C1 segment of cervical spinal cord (tissue), 14 donors: ENCODE results near the gene MGAT4B.
"Not testable (repeated sequence)": the region's sequence is repeated elsewhere in the genome, so short reads cannot be mapped to it uniquely, and the experiment has no call there.

Source experiments
- DNase-seq, 14 donors: peaks; one replicate each; lab custom pipeline; 2025; lab: John Stamatoyannopoulos, UW

MGAT4B gene

GRCh38 chr5:179795049-179795862 lies 11.4 kb downstream of the MGAT4B start:
- peak in 3 of 14 donors; percentile 26 to 43 (median 40) for DNase-seq

- peak in 1 of 14 donors; percentile 40 for DNase-seq
Observed at GRCh38 chr5:179794575-179794974, 12.1 kb downstream of the MGAT4B start.

DNA sequence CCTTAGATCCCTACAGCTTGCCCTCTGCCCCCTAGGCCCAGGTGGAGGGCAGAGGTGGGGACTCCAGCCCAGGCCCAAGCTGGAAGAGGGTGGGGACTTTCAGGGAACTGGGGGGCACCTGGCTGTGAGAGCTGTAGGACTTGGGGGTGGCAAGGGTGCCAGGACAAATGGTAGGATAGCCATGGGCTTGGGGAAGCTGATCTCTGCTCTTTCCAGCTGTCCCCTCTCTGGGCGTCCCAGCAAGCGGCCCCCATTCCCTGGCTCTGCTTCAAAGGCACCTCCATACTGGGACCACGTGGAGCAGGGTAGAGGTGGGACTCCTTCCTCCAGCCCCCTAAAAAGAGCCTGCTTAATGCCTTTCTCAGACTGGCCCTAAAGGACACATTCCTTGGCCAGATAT lies 12.5 kb downstream of the MGAT4B start:
- DNase-seq, result no peak

DNA sequence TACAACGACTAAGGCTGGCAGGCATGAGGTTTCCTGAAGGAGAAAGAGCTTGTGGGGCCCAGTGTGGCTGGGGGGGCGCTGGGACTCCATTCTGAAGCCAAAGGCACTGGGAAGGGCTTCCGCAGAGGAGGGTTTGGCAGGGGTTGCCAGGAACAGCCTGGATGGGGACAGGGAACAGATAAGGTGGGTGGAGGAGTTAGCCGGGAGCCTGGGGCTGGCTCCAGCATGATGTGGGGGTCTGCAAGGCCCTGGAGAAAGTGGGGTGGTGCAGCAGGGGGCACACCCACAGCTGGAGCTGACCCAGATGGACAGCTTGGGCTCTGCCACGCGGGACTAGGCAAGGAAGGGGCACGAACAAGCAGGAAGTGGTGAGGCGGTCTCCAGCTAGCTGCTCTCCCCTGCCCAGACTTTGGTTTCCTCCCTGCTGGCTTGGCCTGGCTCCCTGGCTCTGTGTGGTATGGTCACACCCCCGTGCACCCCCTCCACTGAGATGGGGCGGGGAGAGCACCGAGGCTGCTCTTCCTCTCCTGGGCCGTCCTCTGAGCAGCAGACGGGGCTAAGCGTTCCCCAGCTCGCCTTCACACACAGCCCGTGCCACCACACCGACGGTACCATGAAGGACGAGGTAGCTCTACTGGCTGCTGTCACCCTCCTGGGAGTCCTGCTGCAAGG lies 13.1 kb downstream of the MGAT4B start, which contains the start of gene LTC4S:
TSS of gene LTC4S (plus strand) at position 519 of the 672 bp plus-strand sequence. CDS start at position 614, 95 bp downstream.
- peak in 11 of 14 donors; percentile 6 to 75 (median 53) for DNase-seq

DNA sequence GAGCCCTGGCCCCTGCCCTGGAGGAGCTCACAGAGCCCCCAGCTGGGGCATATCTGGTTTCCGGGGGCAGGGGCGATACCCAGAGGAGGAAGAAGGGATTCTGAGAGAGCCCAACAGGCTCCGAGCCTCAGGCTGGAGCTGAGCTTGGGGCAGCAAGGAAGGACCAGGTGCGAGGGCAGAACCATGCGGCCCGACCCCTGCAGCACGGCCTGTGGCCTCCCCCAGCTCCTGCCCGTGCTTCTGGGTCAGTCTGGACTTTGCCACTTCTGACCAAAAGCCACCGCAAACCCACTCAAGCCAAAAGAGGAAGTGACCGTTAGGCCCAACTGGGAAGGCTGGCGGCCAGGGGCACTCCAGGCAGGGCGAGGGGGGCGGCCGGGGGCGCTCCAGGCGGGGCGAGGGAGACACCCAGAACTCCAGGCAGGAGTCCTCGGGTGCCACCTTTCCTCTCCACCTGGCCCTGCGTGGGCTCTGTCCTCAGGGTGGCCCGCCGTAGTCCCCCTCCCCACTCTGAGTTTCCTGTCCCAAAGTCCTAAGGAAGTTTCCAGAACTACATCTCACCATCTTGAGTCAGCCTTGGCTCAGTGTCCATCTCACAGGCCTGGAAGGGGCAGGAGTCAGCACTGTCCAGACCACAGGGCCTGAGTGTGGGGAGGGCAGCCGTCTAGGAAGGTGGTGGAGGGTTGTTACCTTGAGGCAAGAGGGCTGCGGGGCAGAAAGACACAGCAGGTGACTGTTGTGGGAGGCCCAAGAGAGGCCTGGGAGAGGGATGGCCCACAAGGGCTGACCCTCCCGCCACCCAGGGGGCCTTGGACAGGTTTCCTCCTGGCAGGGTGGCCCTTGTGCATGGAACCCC lies 13.8 kb downstream of the MGAT4B start:
- DNase-seq, result peak in 6 of 14 donors; percentile 29 to 52 (median 46)

DNA sequence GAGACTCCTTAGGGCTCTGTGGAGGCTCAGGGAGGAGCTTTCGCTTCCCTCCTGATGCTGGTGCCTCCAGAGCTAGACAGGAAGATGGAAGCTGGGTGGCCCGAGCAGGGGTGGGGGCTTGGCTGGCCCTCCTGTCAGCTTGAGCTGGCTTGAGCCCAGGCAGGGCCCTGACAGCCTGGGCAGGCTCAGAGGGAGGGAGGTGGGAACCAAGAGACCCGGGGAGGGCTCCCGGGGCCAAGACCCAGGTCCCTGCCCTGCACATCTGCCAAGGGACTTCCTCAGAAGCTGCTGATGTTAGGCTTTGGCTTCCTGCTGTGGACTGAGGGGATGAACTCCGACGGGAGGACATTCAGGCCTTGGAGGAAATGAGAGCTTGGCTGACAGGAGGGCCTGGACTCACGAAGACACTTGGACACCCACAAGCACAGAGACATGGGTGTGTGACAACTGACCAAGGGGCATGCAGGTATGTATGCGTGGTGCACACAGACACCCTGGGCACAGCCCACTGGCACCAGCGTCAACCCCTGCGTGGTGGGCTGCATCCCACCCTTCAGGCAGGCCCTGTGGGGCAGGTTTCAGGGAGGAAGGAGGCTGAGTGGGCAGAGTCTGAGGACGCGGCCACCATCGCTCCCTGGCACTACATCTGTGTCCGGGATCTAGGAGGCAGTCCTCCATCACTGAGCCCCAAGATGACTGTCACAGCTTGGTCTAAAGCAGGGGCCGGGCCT lies 14.6 kb downstream of the MGAT4B start:
- peak in 6 of 14 donors; percentile 9 to 31 (median 22) for DNase-seq

GRCh38 chr5:179789278-179789677 lies 17.4 kb downstream of the MGAT4B start:
- DNase-seq, result not testable (repeated sequence)

DNA sequence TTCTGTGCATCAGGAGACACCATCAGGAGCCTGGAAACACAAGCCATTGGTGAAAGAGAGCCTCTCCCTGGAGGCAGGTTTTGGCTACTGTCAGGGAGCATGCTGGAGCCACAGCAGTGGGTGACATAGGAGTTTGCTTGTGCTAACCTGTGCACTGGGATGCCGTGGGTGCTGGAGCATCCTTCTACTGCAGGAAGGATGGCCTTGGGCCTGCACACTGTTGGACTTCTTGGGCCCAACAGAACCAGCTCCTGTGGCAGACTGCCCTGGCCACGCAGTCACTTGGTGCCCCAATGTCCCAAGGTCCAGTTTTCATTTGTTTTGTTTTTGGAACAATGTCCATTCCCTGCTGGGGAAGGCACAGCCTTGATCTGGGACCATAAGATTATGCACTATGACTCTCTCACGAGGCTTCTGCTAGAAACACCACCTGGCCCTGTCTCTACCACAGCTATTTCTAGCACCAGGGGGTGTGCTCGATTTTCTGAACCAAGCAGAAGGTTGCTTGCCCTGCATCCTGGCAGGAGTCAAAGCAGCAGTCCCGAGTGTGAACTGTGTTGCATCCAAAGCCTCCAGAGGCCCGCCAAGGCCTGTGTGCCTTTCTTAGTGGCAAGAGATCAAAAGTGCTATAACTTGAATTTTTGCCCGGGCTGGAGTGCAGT lies 18.3 kb downstream of the MGAT4B start:
- DNase-seq, result peak in 1 of 14 donors; percentile 58

DNA sequence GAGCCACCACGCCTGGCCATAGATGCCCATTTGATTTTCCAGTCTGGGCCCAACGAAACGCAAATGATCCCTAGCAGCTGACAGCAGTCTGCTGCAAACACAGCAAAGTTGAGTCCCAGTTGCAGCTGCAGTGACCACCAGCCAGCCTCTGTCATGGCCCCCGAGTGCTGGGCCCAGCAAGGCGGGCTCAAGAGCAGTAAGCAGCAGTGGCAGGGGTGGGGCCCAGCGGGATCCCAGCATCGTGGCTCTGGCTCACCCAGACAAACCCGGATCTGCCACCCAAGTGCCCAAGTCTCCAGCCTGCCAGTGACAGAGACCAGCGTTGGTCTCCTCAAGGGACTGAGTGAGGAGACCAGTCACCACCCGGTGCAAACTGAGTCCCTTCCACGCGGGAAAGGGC lies 19.8 kb downstream of the MGAT4B start:
- DNase-seq, result no peak

DNA sequence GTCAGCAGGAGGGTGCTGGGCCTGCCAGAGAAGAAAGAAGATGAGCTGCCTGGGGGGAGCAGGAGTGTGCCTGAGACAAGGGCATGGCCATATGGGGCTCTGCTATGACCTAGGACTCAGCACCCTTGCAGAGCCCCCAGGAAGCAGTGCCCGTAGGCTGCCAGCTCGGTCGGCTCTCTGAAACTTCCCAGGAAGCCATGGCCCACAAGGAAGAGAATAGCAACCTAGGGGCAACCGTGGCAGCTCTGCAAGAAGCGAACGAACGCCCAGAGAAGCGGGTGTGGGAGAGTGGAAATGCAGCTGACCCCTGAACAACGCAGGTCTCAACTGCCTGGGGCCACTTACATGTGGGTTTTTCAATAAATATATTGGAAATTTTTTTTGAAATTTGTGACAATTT lies 23.5 kb downstream of the MGAT4B start:
- no peak for DNase-seq

- no peak for DNase-seq
Observed at GRCh38 chr5:179781846-179782245, 24.8 kb downstream of the MGAT4B start.

GRCh38 chr5:179780362-179780761 lies 26.3 kb downstream of the MGAT4B start:
- DNase-seq, result no peak

GRCh38 chr5:179779826-179780225 lies 26.8 kb downstream of the MGAT4B start:
- DNase-seq, result no peak

DNA sequence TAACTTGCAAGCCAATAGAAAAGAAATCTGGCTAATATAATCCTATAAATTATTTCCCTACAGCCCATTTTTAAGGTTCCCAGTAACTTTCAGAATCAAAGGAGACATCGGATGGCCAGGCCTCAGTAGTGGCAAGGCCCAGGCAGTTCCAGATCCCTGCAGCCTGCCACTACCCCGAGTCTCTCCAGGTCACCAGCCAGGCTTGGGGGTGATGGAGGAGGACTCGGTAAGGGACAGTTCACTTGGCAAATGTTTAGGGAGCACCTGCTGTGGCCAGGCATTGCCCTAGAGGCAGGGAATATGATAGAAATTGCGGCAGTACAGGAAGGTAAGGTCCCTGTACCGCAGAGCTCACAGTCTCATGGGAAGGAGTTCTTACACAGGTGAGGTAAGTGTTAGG lies 28.1 kb downstream of the MGAT4B start:
- DNase-seq, result no peak

GRCh38 chr5:179777909-179778308 lies 28.8 kb downstream of the MGAT4B start:
- DNase-seq, result no peak

DNA sequence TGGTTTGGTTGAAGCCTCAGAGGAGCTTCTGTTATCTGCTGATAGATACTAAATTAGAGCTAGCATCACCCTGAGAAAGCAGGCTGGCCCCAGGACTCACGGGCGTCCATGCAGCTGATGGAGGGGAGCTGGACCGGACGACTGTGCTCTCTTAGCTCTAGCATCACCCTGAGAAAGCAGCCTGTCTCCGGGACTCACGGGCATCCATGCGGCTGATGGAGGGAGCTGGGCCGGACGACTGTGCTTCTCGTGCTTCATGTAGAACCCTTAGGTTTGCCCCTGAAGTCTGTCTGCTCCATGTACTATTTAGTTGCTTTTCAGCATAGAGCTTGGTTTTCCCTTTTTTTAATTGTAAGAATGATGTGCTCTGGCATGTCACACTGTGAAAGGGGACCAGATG lies 29.2 kb downstream of the MGAT4B start:
- DNase-seq, result no peak

DNA sequence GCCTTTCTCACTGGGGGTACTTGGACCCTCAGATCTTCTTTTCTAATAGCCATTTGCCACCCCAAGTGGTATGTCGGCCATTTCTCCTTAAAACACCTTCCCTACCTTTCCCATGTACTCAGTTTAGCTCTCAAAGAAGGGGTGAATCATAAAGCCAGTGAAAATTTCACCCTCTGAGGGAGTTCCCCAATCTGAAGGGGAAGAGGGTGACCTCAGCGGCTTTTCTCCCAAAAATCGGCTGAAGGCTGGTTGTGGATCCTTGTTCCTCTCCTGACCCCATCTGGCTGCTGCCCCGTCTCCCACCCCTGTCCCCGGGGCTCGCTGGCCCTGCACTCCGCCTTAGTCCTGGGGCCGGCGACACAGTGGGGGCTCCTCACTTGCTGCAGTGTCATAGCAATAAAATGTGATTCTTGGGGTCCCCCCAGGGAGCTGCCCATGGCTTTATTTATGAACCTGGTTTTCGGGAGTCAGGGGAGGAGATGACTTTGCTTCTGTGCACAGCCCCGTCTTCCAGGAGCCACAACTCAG lies 30.2 kb downstream of the MGAT4B start:
- no peak for DNase-seq

- DNase-seq, result no peak
Observed at GRCh38 chr5:179774442-179774841, 32.2 kb downstream of the MGAT4B start.

GRCh38 chr5:179773686-179774040 lies 33.0 kb downstream of the MGAT4B start:
- no peak for DNase-seq

DNA sequence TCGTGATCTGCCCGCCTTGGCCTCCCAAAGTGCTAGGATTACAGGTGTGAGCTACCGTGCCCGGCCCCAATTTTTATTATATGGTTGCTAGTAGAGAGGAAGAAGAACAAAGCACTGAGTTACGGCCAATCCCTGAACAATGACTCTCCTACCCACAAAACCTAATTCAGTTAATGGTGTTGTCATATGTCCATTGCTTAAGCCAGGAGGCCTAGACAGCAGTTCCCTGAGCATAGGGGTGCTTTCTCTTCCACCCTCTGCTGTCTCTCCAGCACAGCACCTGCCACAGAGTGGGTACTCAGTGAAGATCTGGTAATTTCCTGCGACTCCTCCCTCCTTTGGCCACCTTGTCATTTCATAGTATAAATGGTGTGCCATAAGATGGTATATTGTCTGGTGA lies 34.3 kb downstream of the MGAT4B start:
- no peak for DNase-seq
